ENCODE results near the gene GALP.
"Not testable (repeated sequence)": the region's sequence is repeated elsewhere in the genome, so short reads cannot be mapped to it uniquely, and the experiment has no call there.

GALP gene

GRCh38 chr19:56175861-56176307 is at the start of gene GALP:
GALP (plus strand) TSS chr19:56176008; CDS start chr19:56177109, 1,101 bp downstream.
- DNase-seq (ENCODE audit: low spot score), result not testable (repeated sequence)

- no peak for DNase-seq (ENCODE audit: low spot score)
Measured at GRCh38 chr19:56126983-56127780, 48.6 kb upstream of the GALP start.

- no peak for DNase-seq (ENCODE audit: low spot score)
Measured at GRCh38 chr19:56130006-56130405, 45.8 kb upstream of the GALP start.

GRCh38 chr19:56131651-56132050 is 44.2 kb upstream of the GALP start:
- DNase-seq (ENCODE audit: low spot score), result no peak

GRCh38 chr19:56132316-56132822 is 43.4 kb upstream of the GALP start:
- no peak for DNase-seq (ENCODE audit: low spot score)

GRCh38 chr19:56133858-56134653 is 41.8 kb upstream of the GALP start:
- no peak for DNase-seq (ENCODE audit: low spot score)

- DNase-seq (ENCODE audit: low spot score), result no peak
Measured at GRCh38 chr19:56134654-56134921, 41.2 kb upstream of the GALP start.

GRCh38 chr19:56136362-56136761 is 39.4 kb upstream of the GALP start:
- no peak for DNase-seq (ENCODE audit: low spot score)

- DNase-seq (ENCODE audit: low spot score), result no peak
Measured at GRCh38 chr19:56137405-56137804, 38.4 kb upstream of the GALP start.

GRCh38 chr19:56138069-56138468 is 37.7 kb upstream of the GALP start:
- no peak for DNase-seq (ENCODE audit: low spot score)

GRCh38 chr19:56139847-56140582 is 35.8 kb upstream of the GALP start:
- DNase-seq (ENCODE audit: low spot score), result peak; percentile 15

- peak; percentile 99 for DNase-seq (ENCODE audit: low spot score)
Measured at GRCh38 chr19:56140583-56141416, 35.0 kb upstream of the GALP start, which contains the start of gene ZNF444. ZNF444 (plus strand) TSS chr19:56141287; CDS start chr19:56146912, 5,625 bp downstream.

GRCh38 chr19:56141417-56141993 is 34.3 kb upstream of the GALP start:
- DNase-seq (ENCODE audit: low spot score), result no peak

- DNase-seq (ENCODE audit: low spot score), result peak; percentile 97
Measured at GRCh38 chr19:56142087-56142787, 33.6 kb upstream of the GALP start.

- peak; percentile 83 for DNase-seq (ENCODE audit: low spot score)
Measured at GRCh38 chr19:56142897-56143434, 32.8 kb upstream of the GALP start.

- DNase-seq (ENCODE audit: low spot score), result peak; percentile 34
Measured at GRCh38 chr19:56144376-56144775, 31.4 kb upstream of the GALP start.

- peak; percentile 29 for DNase-seq (ENCODE audit: low spot score)
Measured at GRCh38 chr19:56144831-56145230, 31.0 kb upstream of the GALP start.

GRCh38 chr19:56145698-56146097 is 30.1 kb upstream of the GALP start:
- peak; percentile 31 for DNase-seq (ENCODE audit: low spot score)

- DNase-seq (ENCODE audit: low spot score), result peak; percentile 32
Measured at GRCh38 chr19:56146904-56147303, 28.9 kb upstream of the GALP start.

GRCh38 chr19:56147307-56147706 is 28.5 kb upstream of the GALP start:
- peak; percentile 39 for DNase-seq (ENCODE audit: low spot score)

Measured in HuH-7.5 (cell line).